ENCODE data around the gene FHOD3.
"Not testable (repeated sequence)": the region's sequence is repeated elsewhere in the genome, so short reads cannot be mapped to it uniquely, and the experiment has no call there.

The FHOD3 gene

DNA sequence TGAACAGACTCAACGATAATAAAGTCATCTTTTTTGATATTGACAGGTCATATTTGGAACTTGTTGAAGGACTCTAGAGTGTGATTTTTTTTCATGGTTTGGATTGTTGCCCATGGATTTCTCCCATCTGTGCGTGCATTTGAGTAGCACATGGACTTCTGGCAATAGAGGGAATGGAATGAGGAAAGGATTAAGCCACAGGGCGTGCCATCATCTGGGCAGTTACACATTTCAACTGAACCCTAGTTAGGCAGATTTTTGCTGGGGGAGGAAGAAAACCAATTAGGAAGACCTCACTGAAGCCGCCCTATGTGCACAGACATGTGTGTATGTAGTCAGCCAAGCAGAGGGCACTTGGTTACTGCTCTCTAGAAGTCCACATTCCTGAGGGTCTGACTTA lies 458.7 kb downstream of the FHOD3 start:
- DNase-seq (ENCODE audit: low read depth) = peak; percentile 59

DNA sequence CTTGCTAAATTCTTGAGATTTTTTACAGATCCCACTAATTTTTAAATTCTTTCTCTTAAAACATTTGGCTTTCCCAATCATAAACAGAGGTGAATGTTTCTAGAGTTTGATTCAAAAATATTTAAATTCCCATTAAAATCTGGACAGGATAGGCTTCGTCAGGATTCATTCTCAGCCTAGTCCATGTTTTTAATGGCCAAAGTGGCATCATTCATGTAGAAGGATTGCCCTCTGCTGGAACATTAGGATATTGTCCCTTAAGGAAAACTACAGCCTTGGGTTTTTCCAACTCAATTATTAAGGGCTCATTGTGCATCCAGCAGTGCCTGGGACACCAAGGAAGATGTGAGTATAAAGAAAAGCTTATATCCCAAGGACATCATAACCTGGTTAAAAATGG lies 459.6 kb downstream of the FHOD3 start:
- DNase-seq (ENCODE audit: low read depth) = peak; percentile 65

DNA sequence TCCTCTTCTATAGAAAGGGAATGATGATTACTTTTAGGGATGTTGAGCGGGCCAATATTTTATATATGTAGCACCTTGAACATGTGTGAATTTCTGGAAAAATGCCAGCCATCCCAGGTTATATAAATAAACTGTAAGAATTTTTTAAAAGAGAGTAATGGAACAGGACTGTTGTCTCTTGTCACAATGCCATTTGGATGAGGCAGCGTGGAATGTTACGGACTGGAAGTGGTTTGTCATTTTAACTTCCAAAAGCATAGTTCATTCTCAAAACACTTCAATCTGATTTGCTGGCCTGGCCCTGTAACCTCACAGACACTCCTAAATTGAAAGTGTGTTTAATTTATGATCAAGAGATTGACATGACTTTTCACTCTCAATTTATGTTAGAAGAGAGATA lies 460.5 kb downstream of the FHOD3 start:
- no peak for DNase-seq (ENCODE audit: low read depth)

DNA sequence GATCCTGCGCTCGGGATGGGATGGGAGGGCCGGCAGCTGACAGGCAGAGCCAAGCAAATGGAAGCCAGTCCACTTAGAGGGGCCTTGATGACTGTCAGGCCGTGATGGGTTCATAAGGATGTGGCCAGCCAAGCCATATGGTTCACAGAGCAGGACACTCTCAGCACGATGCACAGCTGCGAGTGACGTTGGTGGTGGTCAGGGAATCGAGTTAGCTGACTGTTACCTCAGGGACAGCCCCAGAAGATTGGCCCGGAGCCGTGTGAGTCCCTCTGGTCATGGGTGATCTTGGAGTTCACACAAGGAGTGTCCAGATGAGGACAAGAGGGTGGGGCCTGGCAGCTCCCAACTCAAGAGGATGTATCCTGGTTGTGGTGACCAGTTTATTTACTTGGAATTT lies 461.1 kb downstream of the FHOD3 start:
- no peak for DNase-seq (ENCODE audit: low read depth)

DNA sequence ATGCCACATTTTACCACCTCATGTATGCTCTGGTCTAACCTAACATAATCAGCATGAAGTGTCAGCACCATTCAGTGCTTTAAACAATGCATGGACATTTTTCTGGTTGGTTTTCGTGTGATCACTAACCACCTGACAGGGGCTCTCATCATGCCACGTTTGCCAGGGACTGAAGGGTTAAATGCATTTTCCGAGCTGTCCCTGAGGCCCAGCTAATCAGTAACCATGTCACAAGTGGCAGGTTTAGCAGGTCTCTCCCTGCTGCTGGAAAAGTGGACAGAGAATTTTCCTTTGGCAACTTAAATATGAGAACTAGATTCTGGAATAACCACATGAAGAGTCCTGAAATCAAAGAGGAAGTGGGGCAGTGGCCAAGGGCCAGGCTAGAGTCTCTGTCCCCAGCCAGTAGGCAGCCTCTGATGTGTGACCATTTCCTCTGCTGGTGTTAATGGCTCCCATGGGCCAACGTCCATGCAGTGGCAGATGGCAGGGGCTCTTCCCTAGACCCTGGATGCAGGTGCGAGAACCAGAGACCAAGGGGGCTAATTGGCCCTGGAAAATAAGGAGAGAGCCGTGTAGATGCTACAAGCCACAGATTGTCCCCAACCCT lies 461.8 kb downstream of the FHOD3 start:
- no peak for DNase-seq (ENCODE audit: low read depth)

DNA sequence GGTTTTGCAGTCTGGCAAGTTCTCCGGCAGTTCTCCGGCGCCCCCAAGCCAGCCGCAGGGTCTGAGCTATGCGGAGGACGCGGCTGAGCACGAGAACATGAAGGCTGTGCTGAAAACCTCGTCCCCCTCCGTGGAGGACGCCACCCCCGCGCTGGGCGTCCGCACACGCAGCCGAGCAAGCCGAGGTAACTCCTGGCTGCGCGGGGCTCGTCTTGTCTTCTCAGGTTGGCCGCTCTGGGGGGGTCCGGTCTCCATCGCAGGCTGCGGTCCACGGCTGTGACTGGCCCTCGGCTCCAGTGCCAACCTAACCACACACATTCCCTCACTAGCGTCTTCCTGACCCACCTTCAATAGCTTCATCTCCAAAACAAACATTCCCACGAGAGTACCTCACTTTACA lies 463.1 kb downstream of the FHOD3 start:
- DNase-seq (ENCODE audit: low read depth) = no peak

DNA sequence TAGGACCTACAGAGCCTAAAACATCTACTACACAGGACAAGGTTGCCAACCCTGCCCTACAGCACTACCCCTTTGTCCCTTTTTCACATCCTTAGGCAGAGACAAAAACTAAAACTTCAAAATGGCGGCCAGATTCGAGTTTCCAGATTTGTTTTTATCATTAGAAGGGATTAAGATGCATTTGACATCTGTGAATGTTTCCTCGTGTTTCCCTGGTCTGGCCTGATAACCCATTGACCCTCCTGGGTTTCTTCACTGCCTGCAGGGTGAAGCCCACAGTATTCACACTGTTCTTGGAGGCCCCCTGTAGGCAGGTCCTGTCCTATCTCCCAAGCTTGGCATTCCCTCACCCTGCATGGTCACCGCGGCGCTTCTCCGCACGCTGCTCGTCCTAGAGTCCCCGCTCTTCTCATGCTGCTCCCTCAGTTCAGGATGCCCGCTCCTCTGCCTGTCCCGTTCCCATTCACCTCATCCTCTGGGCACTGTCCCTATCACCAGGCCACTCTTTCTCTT lies 463.7 kb downstream of the FHOD3 start:
- DNase-seq (ENCODE audit: low read depth) = peak; percentile 29

DNA sequence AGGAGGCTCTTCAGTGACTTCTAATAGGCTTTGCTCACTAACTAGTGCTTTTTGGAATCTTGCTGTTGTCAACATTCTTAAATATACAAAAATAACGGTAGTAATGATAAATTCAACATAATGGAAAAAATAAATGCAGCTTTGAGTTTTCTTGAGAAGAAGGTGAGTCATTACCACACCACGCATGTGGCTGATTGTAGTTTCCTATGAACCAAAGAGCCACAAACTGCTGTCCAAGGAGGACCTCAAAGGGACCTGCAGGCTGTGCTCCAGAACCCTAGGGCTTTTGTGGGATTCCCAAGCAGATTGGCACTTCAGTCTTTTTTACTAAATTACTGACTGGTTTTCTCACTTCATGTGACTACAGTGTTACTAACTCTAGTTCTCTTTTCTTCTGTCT lies 464.6 kb downstream of the FHOD3 start:
- peak; percentile 24 for DNase-seq (ENCODE audit: low read depth)

DNA sequence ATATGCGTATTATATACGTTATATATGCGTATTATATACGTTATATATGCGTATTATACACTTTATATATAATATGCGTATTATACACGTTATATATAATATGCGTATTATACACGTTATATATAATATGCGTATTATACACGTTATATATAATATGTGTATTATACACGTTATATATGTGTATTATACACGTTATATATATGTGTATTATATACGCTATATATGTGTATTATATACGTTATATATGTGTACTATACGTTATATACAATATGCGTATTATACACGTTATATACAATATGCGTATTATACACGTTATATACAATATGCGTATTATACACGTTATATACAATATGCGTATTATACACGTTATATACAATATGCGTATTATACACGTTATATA lies 465.5 kb downstream of the FHOD3 start:
- not testable (repeated sequence) for DNase-seq (ENCODE audit: low read depth)

DNA sequence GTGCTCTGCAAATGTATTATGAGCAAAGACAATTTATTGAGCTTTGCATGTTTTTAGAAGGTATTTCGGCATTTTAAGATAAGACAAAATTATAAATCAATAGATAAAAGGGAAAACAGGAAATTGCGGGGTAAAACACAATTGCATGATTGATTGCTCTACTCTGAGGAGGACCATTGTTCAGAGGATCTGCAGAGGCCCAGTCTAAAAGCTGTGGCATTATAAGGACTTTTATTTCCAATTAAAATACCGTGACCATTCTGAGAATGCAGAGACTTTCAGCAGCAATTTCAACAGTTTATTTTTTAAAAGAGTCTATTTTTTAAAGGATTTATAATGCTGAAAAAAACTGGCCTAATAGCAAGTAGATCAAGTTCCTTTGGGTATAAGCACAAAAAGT lies 469.3 kb downstream of the FHOD3 start:
- DNase-seq (ENCODE audit: low read depth) = no peak

DNA sequence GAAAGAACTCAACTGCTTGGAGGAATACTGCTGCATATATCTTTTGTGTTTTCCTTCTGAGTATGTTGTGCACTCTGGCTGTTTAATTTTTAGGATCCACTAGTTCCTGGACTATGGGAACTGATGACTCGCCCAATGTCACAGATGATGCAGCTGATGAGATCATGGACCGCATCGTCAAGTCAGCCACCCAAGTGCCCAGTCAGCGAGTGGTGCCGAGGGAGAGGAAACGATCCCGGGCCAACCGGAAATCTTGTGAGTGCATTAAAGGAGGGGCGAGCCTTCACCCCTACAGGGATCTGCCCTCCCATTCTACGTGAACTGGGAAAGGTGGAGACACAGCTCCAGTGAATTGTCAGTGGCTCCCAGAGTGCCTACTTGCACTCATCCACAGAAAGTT lies 471.7 kb downstream of the FHOD3 start:
- DNase-seq (ENCODE audit: low read depth) = peak; percentile 16

DNA sequence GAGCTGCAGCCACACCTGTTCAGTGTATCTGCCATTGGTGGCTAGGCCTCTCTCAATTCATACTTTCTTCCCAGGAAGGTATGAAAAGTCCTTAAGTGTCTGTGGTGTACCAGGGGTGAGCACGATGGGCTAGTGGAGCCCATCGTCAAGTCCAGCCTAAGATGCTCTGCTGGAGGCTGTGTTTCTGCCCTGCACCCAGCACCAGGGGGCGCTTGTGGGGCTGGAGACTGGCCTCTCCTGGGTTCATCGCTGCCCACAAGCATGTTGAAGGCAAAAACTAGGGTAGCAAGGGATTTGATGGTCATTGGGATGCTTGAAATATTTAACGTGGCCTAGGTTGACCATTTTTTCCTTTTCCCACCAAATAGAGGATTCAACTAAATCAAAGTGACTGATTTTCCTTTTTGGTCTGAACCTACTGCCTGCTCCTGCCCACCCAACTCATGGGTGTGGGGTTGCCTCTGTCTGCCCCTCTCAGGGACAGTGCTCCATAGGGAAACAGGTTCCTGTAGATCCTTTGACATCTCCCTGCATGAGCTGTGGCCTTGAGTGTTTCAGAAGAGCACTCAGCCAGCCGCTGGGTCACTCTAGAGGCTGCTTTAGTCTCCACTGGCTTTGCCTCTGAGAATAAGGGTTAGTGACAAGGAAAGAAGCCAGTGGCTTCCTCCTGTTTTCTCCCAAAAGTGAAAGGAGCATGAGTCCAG lies 472.2 kb downstream of the FHOD3 start:
- DNase-seq (ENCODE audit: low read depth) = no peak

DNA sequence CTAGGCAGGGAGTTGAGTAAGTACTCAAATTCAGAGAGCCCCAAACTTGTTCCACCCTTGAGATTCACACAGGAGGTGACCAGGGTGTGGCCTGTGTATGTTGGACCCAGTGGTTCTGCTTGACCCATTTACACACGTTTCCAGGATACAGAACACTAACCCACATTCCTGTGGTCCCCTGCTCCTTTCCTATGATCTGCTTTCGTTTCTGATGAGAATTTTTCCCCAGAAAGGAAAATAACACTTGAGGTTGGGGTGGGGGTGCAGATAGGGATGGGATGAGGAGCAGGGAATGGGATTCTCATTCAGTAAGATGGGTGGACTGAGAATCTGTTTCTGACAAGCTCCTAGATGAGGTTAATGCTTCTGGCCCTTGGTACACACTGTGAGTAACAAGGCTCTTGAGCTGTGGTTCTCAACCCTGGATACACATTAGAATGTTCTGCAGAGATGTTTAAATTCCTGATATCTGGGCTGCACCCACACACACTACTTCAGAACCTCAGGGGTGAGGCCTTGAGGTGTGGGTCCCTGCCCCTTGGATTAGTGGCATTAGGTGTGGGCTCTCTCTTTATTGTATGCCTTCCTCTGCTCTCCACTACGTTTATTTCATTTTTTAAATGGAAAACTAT lies 472.9 kb downstream of the FHOD3 start:
- DNase-seq (ENCODE audit: low read depth) = peak; percentile 15

DNA sequence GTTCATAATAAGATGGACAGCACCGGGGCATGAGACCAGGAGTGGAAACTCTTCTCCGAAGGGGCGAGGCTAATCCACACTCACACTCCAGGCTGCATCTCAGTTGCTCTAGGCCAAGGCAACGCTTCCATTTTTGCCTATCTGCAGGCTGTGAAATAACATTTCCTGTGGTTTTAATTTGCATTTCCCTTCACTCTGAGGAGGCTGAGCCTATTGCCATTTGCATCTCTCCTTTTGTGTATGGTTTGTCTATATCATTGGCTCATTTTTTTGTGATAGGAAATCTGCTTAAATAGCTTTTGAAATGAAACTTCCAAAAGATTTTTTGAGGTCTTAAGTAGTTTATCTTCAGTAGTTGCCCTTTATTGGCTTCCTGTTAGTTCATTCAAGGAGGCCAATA lies 473.7 kb downstream of the FHOD3 start:
- DNase-seq (ENCODE audit: low read depth) = no peak

DNA sequence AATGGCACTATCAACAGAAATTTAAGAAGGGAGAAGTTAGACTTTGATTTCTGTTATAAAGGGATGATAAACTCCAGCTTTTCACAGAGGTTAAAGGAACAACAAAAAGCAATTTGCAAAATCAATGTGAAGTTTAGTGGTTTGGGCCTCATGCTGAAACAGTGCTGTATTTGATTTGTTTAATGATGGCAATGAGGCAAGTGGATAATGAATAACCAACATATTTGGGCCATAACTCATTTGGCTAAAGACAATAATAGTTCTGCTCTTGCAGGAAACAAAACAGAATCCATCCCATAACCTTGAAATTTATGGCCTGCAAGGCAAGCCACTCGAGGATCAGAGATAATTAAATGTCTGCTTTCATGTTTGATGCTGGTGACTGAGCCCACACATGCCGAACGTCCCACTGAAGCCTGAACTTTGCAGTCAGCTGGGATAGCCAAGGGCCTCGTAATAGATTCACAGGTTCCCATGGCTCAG lies 474.8 kb downstream of the FHOD3 start:
- DNase-seq (ENCODE audit: low read depth) = no peak

DNA sequence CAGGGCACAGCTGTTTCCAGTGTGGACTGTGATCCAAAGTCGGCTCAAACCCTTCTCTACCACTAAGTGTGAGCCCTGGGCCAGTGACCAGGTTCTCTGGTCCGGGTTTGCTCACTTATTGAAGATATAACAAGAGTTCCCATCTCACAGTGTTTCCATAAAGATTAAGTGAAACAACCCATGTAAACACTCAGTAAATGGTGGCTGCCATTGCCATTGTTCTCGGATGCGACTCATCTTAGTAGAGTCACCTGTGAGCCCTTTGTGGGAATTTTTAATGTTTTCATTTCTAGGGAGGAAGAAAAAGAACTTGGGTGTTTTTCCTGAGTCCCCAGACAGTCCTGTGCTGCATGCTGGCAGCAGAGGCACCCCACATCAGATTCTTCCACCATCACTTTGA lies 477.9 kb downstream of the FHOD3 start:
- no peak for DNase-seq (ENCODE audit: low read depth)

DNA sequence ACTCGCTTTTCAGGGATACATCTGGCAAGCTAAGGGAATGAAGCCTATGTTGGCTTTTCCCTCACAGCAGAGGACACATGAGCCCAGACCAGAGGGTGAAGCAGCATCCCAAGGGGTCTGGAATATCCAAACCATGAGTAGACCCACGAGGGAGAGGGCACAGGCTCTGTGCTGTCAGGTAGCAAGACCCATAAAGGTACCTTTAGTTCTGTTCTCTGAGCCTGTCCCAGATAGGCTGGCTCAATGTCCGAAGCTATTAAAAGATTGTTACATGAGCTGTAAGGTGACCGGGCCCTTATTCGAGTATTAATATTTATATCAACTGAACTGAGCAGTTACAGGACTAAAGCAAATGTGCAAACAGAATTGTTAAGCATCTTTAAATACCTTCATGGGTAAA lies 479.1 kb downstream of the FHOD3 start:
- no peak for DNase-seq (ENCODE audit: low read depth)

DNA sequence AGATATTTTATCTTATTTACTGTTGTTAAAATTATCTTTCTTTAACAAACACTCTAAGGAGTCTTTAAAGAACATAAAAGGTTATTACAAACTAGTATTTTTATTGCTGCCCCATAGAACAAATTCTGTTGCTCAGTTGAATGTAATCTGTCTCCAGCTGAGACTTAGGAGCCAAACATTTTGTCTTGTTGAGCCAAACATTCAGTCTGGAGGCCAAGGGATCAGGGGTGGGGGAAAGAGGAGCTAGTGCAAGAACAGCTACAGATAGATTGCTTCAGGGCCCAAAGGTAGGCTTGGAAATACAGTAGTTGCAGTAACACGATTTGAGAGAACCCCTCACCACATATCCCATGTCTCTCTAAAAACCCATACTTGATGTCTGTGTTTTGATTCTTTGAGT lies 480.1 kb downstream of the FHOD3 start:
- no peak for DNase-seq (ENCODE audit: low read depth)

DNA sequence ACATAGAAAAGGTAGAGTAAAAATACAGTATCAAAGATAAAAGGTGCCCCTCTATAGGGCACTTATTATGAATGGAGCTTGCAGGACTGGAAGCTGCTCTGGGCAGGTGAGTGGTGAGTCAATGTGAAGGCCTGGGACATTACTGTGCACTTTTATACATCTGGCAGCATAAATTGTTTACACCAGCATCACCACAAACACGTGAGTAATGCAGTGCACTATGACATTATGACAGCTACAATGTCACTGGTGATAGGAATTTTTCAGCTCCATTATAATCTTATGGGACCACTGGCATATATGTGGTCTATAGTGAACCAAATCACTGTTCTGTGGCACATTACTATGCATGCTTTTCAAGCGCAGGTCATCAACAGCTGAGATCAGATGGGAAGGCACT lies 483.2 kb downstream of the FHOD3 start:
- peak; percentile 9 for DNase-seq (ENCODE audit: low read depth)

DNA sequence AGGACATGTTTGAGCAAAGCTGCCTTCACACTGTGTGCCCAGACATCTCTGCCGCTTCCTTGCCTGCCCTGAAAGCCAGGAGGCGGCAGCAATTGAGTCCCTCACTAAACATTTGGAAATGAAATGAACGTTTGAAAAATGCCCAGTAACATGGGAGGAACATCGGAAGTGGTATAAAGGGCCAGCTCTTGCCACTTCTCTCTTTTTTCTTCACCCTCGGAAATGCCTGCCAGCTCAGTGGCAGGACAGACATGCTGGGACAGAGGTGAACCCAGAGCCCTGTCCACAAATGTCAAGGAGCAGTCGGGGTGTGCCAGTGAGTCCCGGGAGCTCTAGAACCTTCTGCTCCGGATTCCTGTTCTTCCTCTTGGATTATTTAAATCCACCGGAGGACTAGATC lies 485.2 kb downstream of the FHOD3 start:
- no peak for DNase-seq (ENCODE audit: low read depth)

DNA sequence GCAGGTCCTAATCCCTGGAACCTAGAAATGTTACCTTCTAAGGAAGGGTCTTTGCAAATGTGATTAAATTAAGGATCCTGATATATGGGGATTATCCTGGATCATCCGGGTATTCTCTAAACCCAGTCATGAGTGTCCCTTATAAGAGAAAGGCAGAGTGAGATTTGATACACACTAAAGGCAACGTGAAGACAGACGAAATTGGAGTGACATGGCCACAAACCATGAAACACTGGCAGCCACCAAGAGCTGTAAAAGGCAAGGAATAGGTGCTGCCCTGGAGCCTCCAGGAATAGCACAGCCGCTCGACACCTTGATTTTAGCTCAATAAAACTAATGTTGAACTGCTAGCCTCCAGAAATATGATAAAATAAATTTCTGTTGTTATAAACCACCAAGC lies 486.3 kb downstream of the FHOD3 start:
- DNase-seq (ENCODE audit: low read depth) = no peak

DNA sequence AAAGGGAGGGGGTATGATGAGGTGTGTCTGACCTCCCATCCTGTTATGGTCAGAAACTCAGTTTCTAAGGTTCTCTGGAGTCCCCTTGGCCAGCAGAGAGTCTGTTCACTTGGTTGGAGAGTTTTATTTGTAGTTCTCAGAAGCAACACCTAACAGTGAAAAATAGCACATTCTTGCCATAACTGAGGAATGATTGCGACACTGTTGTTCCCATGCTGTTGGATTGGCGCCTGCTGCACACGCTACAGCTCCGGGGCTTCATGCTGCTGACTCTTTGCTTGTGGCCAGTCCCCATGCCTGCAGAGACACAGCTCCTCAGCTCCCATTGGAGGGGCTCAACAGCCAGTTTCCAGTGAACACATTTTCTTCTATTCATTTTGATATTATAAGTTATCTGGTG lies 489.2 kb downstream of the FHOD3 start:
- peak; percentile 88 for DNase-seq (ENCODE audit: low read depth)

DNA sequence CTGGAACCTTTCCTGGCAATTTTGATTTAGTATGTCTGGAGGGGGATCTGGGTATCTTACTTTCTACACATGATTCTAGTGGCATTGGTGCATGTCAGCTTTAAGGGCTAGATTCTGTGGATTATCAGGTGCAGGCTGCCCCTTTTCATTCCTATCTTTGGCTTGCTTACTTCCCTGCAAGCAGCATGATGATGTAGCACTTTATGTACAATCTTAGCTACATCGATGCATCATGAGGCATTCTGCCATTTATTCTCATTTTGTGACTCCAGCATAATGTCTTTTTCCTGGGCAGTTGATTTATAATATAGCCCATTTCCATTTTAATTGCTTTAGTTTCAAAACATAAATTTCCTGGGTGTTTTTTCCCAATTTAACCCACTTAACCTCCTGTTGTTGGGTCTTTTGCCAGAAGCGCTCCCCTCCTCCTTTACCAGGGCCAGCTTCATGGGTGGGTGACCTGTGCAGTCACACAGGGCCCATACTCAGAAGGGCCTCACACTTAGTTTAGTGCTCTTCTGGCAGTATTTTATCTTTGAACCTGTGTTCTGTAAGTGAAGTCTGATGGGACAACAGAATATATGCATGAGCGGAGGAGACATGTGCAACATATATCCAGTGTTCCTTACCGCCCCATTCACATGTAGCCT lies 495.2 kb downstream of the FHOD3 start:
- DNase-seq (ENCODE audit: low read depth) = no peak
